Activated gamma-delta T cell treated with anti-CD3 and anti-CD28 coated beads, Interleukin-2, amount 50 U/mL, for 16 hours (primary cell): ENCODE measurements around the gene USH2A.

Source experiments
- DNase-seq: peaks from one replicate; pipeline ENCODE4 v3.0.0-alpha.2; 2020; ENCODE audit warnings: low read depth

Gene USH2A

DNA sequence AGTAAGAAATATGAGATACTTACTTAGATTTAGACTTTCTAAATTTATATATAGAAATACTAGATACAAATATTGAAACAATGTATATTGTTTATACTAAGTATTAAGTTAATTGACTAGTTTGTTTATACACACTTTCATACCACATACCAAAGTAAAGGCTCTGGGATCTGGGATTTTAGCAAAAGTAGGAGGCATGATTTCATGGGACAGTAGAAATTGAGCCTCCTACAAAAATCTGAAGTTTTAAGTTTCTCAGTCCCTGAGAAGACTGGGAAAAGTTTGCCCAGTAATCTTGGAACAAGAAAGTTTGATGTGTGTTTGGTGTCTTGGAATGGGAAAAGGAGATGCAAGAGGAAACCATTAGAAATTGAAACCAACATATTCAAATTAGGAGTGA lies 825.3 kb downstream of the USH2A start:
- no peak for DNase-seq

DNA sequence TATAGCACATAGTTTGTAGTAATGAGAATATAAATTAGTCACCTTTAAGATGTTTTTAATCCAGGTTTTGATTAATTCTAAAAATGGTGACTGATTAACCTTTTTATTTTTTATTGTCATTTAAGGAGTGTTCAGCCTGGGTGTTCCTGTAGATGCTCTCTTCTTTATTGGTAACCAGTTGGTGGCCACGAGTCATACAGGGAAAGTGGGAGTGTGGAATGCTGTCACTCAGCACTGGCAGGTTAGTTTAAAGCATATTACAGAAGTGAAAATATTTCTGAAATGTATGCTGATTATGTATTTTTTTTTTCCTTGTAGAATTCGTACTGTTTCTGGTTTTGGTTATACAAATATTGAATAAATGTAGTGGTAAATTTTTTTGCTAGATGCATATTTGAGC lies 828.0 kb downstream of the USH2A start:
- DNase-seq = no peak

DNA sequence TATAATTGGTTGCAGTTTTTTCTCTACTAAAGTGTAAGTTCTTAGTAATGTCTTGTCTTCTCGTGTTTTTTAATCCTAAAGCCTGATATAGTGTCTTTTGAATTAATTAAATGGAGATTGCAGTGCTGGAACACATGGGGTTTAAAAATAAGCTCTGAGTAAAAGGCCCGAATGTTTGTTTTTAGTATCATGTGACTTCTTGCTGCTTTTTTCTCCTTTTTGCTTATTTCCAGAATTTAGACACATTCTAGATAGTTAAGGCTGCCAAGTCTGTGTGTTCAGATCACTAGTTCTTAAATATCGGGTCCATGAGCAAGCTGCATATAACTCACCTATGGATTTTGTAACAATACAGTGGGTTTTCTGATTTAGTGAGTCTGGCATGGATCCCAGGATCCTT lies 828.6 kb downstream of the USH2A start:
- DNase-seq = no peak

DNA sequence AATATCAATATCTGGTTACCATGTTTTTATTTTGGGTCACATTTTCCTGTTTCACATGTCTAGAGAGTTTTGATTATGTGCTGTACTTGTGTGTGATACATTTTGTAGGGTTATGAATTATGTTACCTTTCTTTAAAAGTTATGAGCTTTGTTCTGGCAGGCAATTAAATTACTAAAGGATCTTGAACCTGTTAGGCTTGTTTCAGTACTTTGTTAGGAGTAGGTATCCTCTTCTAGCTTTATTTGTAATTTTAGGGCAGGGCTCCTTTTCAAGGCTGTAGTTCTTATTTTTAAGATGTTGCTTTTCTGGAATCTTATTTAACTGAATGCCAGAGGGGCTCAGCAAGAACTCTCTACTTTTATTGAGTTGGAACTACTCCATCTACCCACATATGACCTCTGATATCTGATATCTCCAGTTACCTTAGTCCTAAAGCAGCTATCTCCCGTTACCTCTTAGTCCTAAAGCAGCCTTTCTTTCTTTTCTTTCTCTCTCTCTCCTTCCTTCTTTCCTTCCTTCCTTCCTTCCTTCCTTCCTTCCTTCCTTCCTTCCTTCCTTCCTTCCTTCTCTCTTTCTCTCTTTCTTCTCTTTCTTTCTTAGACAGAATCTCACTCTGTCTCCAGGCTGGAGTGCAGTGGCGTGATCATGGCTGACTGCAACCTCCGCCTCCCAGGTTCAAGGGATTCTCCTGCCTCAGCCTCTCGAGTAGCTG lies 832.3 kb downstream of the USH2A start:
- no peak for DNase-seq

DNA sequence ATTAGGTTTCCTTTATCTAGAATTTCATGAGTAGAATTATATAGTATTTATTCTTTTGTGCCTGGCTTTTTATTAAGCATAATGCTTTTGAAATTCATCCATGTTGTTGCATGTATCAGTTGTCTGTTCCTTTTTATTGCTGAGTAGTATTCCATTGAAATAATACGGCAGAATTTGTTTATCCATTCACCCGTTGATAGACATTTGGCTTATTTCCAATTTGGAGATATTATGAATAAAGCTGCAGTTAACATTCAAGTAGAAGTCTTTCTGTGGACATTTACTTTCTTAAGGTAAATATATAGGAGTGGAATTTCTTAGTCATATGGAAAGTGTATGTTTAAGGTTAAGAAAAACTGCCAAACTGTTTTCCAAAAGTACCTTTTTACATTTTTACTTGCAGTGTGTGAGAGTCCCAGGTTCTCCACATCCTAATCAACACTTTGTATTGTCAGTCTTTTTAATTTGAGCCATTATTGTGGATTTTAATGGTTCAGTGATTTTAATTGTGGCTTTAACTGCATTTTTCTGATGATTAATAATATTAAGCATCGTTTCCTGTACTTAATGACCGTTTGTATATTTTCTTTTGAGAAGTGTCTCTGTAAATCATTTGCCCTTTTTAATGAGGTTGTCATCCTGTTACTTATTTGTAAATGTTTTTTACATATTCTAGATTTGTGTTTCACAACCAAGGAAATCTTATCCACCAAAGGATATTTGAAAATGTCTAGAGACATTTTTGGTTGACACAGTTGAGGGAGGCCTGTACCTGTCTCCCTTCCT lies 833.4 kb downstream of the USH2A start:
- DNase-seq = no peak

DNA sequence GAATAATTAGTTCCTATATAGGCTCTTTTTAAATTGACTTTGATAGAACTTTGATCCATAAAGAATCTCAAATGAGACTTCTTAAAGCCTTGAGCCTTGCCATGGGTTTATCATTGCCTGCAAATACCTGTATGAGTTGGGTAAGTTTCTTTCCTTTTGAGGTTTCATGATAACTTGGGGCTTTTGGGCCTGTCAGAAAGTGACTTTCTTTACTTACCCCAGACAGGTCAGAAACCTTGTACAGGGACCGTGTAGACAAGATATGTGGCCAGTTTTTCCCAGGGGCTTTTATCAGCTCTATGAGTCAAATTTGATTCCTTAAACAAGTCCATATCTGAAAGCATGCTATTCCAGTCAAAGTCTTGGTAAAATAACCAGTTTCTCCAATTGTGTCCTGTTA lies 838.9 kb downstream of the USH2A start:
- DNase-seq = no peak

DNA sequence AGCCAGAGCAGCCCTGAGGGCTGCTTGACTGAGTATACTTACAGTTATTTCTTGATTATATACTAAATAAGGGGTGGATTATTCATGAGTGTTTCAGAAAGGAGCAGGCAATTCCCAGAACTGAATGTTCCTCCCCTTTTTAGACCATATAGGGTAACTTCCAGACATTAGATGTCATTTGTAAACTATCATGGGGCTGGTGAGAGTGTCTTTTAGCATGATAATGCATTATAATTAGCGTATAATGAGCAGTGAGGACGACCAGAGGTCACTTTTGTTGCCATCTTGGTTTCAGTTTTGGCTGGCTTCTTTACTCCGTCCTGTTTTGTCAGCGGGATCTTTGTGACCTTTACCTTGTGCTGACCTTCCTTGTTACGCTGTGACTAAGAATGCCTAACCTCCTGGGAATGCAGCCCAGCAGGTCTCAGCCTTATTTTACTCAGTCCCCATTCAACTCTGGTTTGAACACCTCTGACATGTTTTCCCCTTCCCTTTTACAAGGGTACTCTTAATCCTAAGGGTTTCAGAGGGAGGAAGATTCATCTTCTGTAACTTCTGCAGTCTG lies 840.0 kb downstream of the USH2A start:
- no peak for DNase-seq

DNA sequence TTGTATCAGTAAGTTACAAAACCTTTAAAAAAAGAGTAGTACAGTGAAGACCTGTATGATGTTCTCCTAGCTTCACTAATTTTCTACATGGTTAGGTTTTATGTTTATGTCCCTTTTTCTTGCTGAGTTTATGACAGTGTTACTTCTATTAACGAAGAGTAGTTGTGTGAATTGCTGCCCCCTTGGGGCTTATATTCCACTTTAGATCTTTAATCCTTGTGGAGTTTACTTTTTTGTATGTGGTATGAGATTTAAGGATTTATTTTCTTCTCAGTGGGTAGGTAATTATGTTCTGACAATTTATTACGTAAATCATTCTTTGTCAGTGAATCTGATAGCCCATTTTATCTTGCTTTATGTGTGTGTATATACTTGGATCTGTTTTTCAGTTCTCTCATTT lies 841.4 kb downstream of the USH2A start:
- no peak for DNase-seq
